Measurements from ENCODE around the gene PDCD1.

PDCD1 gene

DNA sequence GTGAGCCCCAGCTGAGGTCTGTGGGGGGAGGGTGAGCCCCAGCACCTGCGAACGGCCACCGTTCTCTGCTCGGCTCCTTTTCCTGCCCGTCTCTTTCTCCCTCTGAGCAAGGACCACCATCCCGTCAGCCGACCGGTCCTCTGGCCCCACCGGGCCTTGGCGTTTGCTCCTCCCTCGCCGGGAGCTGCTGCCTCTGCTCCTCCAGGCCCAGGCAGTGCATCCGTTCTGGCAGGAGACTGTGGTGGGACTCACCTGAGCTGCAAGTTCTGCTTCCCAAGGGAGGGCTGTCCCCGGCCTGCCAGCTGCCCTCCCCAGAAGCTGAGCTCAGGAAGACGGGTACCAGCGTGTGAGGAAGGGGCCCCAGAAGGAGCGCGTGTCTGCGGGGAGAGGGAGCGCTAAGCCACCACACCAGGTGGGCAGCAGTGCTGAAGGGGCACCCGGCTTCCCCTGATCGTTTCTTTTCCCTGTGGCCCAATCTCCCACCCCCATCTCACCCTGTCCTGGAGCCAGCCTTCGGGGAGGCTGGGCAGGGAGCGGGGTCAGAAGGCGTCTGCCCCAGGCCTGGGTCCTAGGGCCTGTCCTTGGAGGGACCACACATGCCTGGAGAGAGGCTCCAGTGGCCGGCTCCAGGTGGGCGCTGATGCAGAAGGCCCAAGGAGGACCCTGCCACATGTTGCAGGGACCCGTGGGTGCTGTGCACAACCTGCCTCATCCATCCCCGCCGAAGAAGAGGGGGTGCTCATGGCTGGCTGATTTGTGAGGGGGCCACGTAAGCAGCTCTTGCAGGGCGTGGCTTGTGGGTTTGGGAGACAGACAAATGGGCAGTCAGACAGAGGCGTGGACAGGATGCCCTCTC lies 8.3 kb upstream of the PDCD1 start:
- peaks cover 63% of the 10 kb centered on the region for H3K4me1 ChIP-seq (ENCODE audit: insufficient read depth, low read length, poor library complexity, severe bottlenecking)
- no peak overlapping the region for H2AFZ ChIP-seq (ENCODE audit: low read length)

GRCh38 chr2:241865957-241866789 lies 7.5 kb upstream of the PDCD1 start:
- Histone ChIP-seq H3K9ac (ENCODE audit: low read depth, low read length, poor library complexity, severe bottlenecking) (no peak overlapping the region), H3K4me2 (ENCODE audit: low read depth, low read length, poor library complexity, severe bottlenecking) (no peak overlapping the region), H4K20me1 (ENCODE audit: insufficient read depth, low read length, poor library complexity, severe bottlenecking) (no peaks in the 10 kb centered on the region)

More for the DNA sequence above, 8.3 kb upstream of the PDCD1 start:
- H4K20me1 ChIP-seq (ENCODE audit: insufficient read depth, low read length, poor library complexity, severe bottlenecking): no peaks in the 10 kb centered on the region
- no peaks in the 10 kb centered on the region for H3K79me2 ChIP-seq (ENCODE audit: insufficient read depth, low read length)
- no peaks in the 10 kb centered on the region for H3K27me3 ChIP-seq (ENCODE audit: insufficient read depth, low read length, poor library complexity, severe bottlenecking)
- no peaks in the 10 kb centered on the region for H3K9me3 ChIP-seq (ENCODE audit: insufficient read depth, low read depth, low read length)
- H3K9me2 ChIP-seq (replicated peaks; ENCODE audit: low read depth, low read length): no peaks in the 10 kb centered on the region
- H3K9ac ChIP-seq (ENCODE audit: low read depth, low read length, poor library complexity, severe bottlenecking): no peak overlapping the region
- no peak overlapping the region for H3K4me3 ChIP-seq (ENCODE audit: low read length, poor library complexity, severe bottlenecking)
- H3K4me2 ChIP-seq (ENCODE audit: low read depth, low read length, poor library complexity, severe bottlenecking): peak overlapping the region; percentile 8
- peaks cover 7% of the 10 kb centered on the region for H3F3A ChIP-seq (ENCODE audit: low read depth)
- no peaks in the 10 kb centered on the region for H3K36me3 ChIP-seq (ENCODE audit: insufficient read depth, low read length)
- TF ChIP-seq CTCF (conservative IDR thresholded peaks at IDR 0.05; ENCODE audit: low read length) (no peak), EZH2phosphoT487 (IDR thresholded peaks at IDR 0.05; ENCODE audit: borderline replicate concordance) (no peak)

More at GRCh38 chr2:241865957-241866789, 7.5 kb upstream of the PDCD1 start:
- Histone ChIP-seq H3K27me3 (ENCODE audit: insufficient read depth, low read length, poor library complexity, severe bottlenecking) (no peaks in the 10 kb centered on the region), H2AFZ (ENCODE audit: low read length) (no peak overlapping the region), H3K79me2 (ENCODE audit: insufficient read depth, low read length) (no peaks in the 10 kb centered on the region), H3F3A (ENCODE audit: low read depth) (peaks cover 7% of the 10 kb centered on the region), H3K9me3 (ENCODE audit: insufficient read depth, low read depth, low read length) (no peaks in the 10 kb centered on the region), H3K4me3 (ENCODE audit: low read length, poor library complexity, severe bottlenecking) (no peak overlapping the region), H3K36me3 (ENCODE audit: insufficient read depth, low read length) (no peaks in the 10 kb centered on the region), H3K9me2 (replicated peaks; ENCODE audit: low read depth, low read length) (no peaks in the 10 kb centered on the region), H3K4me1 (ENCODE audit: insufficient read depth, low read length, poor library complexity, severe bottlenecking) (peaks cover 59% of the 10 kb centered on the region)
- no peak for TF ChIP-seq CTCF (conservative IDR thresholded peaks at IDR 0.05; ENCODE audit: low read length)
- no peak for TF ChIP-seq EZH2phosphoT487 (IDR thresholded peaks at IDR 0.05; ENCODE audit: borderline replicate concordance)

All from Loucy (cell line).